Measurements from ENCODE around the gene FLII.

- no peak for TF ChIP-seq POLR2A (IDR thresholded peaks at IDR 0.05)
- TF ChIP-seq, protein P1, sequence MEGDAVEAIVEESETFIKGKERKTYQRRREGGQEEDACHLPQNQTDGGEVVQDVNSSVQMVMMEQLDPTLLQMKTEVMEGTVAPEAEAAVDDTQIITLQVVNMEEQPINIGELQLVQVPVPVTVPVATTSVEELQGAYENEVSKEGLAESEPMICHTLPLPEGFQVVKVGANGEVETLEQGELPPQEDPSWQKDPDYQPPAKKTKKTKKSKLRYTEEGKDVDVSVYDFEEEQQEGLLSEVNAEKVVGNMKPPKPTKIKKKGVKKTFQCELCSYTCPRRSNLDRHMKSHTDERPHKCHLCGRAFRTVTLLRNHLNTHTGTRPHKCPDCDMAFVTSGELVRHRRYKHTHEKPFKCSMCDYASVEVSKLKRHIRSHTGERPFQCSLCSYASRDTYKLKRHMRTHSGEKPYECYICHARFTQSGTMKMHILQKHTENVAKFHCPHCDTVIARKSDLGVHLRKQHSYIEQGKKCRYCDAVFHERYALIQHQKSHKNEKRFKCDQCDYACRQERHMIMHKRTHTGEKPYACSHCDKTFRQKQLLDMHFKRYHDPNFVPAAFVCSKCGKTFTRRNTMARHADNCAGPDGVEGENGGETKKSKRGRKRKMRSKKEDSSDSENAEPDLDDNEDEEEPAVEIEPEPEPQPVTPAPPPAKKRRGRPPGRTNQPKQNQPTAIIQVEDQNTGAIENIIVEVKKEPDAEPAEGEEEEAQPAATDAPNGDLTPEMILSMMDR (IDR thresholded peaks at IDR 0.05) = no peak
Observed at GRCh38 chr17:18231164-18231563, 27.4 kb downstream of the FLII start.

Measured in prostate gland (tissue), 2 donors.